ENCODE results near the gene TAMM41.

Gene TAMM41

GRCh38 chr3:11845651-11846050 is 1.0 kb downstream of the TAMM41 start:
- H3K9ac ChIP-seq (ENCODE audit: low read length in 5 of 5): peak overlapping the region; percentile 75 to 94 (median 85)
- peaks cover 9 to 43% (median 26%) of the 10 kb centered on the region in 5 donors for H3K4me1 ChIP-seq (ENCODE audit: control insufficient read depth in 5 of 5, insufficient read depth in 5 of 5, low read length in 5 of 5)
- peak overlapping the region; percentile 90 for H3K27ac ChIP-seq (ENCODE audit: low read depth, low read length)
- no peaks in the 10 kb centered on the region for H3K9me3 ChIP-seq (ENCODE audit: control insufficient read depth in 5 of 5, low read length in 5 of 5)
- no peaks in the 10 kb centered on the region for H3K27me3 ChIP-seq (ENCODE audit: control insufficient read depth in 5 of 5, insufficient read depth in 4 of 5, low read length in 5 of 5)
- H3K4me3 ChIP-seq (ENCODE audit: low read depth in 1 of 5, low read length in 5 of 5): peak overlapping the region; percentile 88 to 99 (median 96)
- H3K36me3 ChIP-seq (ENCODE audit: control insufficient read depth in 5 of 5, insufficient read depth in 5 of 5, low read length in 5 of 5): peaks cover 4 to 28% (median 18%) of the 10 kb centered on the region in 5 donors

GRCh38 chr3:11844891-11845290 is 1.8 kb downstream of the TAMM41 start:
- Histone ChIP-seq H3K27me3 (ENCODE audit: control insufficient read depth in 5 of 5, insufficient read depth in 4 of 5, low read length in 5 of 5) (no peaks in the 10 kb centered on the region), H3K27ac (ENCODE audit: low read depth, low read length) (no peak overlapping the region), H3K9me3 (ENCODE audit: control insufficient read depth in 5 of 5, low read length in 5 of 5) (peaks cover 0 to 2% (median 0%) of the 10 kb centered on the region in 5 donors), H3K4me3 (ENCODE audit: low read depth in 1 of 5, low read length in 5 of 5) (peak overlapping the region in 1 of 5 donors; percentile 8), H3K9ac (ENCODE audit: low read length in 5 of 5) (peak overlapping the region in 4 of 5 donors; percentile 1 to 94 (median 58)), H3K4me1 (ENCODE audit: control insufficient read depth in 5 of 5, insufficient read depth in 5 of 5, low read length in 5 of 5) (peaks cover 9 to 41% (median 26%) of the 10 kb centered on the region in 5 donors), H3K36me3 (ENCODE audit: control insufficient read depth in 5 of 5, insufficient read depth in 5 of 5, low read length in 5 of 5) (peaks cover 4 to 36% (median 24%) of the 10 kb centered on the region in 5 donors)

GRCh38 chr3:11835028-11835639 is 11.6 kb downstream of the TAMM41 start:
- no peak overlapping the region for H3K9ac ChIP-seq (ENCODE audit: low read length in 5 of 5)
- peaks cover 21 to 76% (median 58%) of the 10 kb centered on the region in 5 donors for H3K36me3 ChIP-seq (ENCODE audit: control insufficient read depth in 5 of 5, insufficient read depth in 5 of 5, low read length in 5 of 5)
- H3K27ac ChIP-seq (ENCODE audit: low read depth, low read length): no peak overlapping the region
- H3K4me3 ChIP-seq (ENCODE audit: low read depth in 1 of 5, low read length in 5 of 5): no peak overlapping the region
- no peaks in the 10 kb centered on the region for H3K27me3 ChIP-seq (ENCODE audit: control insufficient read depth in 5 of 5, insufficient read depth in 4 of 5, low read length in 5 of 5)
- peaks cover 0 to 4% (median 0%) of the 10 kb centered on the region in 5 donors for H3K9me3 ChIP-seq (ENCODE audit: control insufficient read depth in 5 of 5, low read length in 5 of 5)
- H3K4me1 ChIP-seq (ENCODE audit: control insufficient read depth in 5 of 5, insufficient read depth in 5 of 5, low read length in 5 of 5): no peaks in the 10 kb centered on the region

- peaks cover 25 to 76% (median 63%) of the 10 kb centered on the region in 5 donors for H3K36me3 ChIP-seq (ENCODE audit: control insufficient read depth in 5 of 5, insufficient read depth in 5 of 5, low read length in 5 of 5)
- no peaks in the 10 kb centered on the region for H3K27me3 ChIP-seq (ENCODE audit: control insufficient read depth in 5 of 5, insufficient read depth in 4 of 5, low read length in 5 of 5)
- no peaks in the 10 kb centered on the region for H3K9me3 ChIP-seq (ENCODE audit: control insufficient read depth in 5 of 5, low read length in 5 of 5)
- no peak overlapping the region for H3K27ac ChIP-seq (ENCODE audit: low read depth, low read length)
- no peaks in the 10 kb centered on the region for H3K4me1 ChIP-seq (ENCODE audit: control insufficient read depth in 5 of 5, insufficient read depth in 5 of 5, low read length in 5 of 5)
- H3K4me3 ChIP-seq (ENCODE audit: low read depth in 1 of 5, low read length in 5 of 5): no peak overlapping the region
- H3K9ac ChIP-seq (ENCODE audit: low read length in 5 of 5): no peak overlapping the region
These were observed 13.4 kb downstream of the TAMM41 start for GRCh38 chr3:11832981-11833905.

- Histone ChIP-seq H3K9ac (ENCODE audit: low read length in 5 of 5) (peak overlapping the region in 1 of 5 donors; percentile 43), H3K27me3 (ENCODE audit: control insufficient read depth in 5 of 5, insufficient read depth in 4 of 5, low read length in 5 of 5) (no peaks in the 10 kb centered on the region), H3K27ac (ENCODE audit: low read depth, low read length) (no peak overlapping the region), H3K4me1 (ENCODE audit: control insufficient read depth in 5 of 5, insufficient read depth in 5 of 5, low read length in 5 of 5) (no peaks in the 10 kb centered on the region), H3K9me3 (ENCODE audit: control insufficient read depth in 5 of 5, low read length in 5 of 5) (no peaks in the 10 kb centered on the region), H3K4me3 (ENCODE audit: low read depth in 1 of 5, low read length in 5 of 5) (no peak overlapping the region), H3K36me3 (ENCODE audit: control insufficient read depth in 5 of 5, insufficient read depth in 5 of 5, low read length in 5 of 5) (peaks cover 44 to 87% (median 71%) of the 10 kb centered on the region in 5 donors)
These were observed 17.3 kb downstream of the TAMM41 start for GRCh38 chr3:11829416-11829815.

- H3K9me3 ChIP-seq (ENCODE audit: control insufficient read depth in 5 of 5, low read length in 5 of 5): no peaks in the 10 kb centered on the region
- H3K9ac ChIP-seq (ENCODE audit: low read length in 5 of 5): peak overlapping the region in 1 of 5 donors; percentile 20
- H3K36me3 ChIP-seq (ENCODE audit: control insufficient read depth in 5 of 5, insufficient read depth in 5 of 5, low read length in 5 of 5): peaks cover 41 to 83% (median 68%) of the 10 kb centered on the region in 5 donors
- no peaks in the 10 kb centered on the region for H3K4me1 ChIP-seq (ENCODE audit: control insufficient read depth in 5 of 5, insufficient read depth in 5 of 5, low read length in 5 of 5)
- H3K4me3 ChIP-seq (ENCODE audit: low read depth in 1 of 5, low read length in 5 of 5): no peak overlapping the region
- H3K27me3 ChIP-seq (ENCODE audit: control insufficient read depth in 5 of 5, insufficient read depth in 4 of 5, low read length in 5 of 5): no peaks in the 10 kb centered on the region
- no peak overlapping the region for H3K27ac ChIP-seq (ENCODE audit: low read depth, low read length)
These were observed 19.9 kb downstream of the TAMM41 start for GRCh38 chr3:11826628-11827265.

GRCh38 chr3:11825301-11825700 is 21.4 kb downstream of the TAMM41 start:
- H3K4me3 ChIP-seq (ENCODE audit: low read depth in 1 of 5, low read length in 5 of 5): no peak overlapping the region
- no peak overlapping the region for H3K27ac ChIP-seq (ENCODE audit: low read depth, low read length)
- H3K9me3 ChIP-seq (ENCODE audit: control insufficient read depth in 5 of 5, low read length in 5 of 5): no peaks in the 10 kb centered on the region
- H3K27me3 ChIP-seq (ENCODE audit: control insufficient read depth in 5 of 5, insufficient read depth in 4 of 5, low read length in 5 of 5): no peaks in the 10 kb centered on the region
- H3K36me3 ChIP-seq (ENCODE audit: control insufficient read depth in 5 of 5, insufficient read depth in 5 of 5, low read length in 5 of 5): peaks cover 41 to 86% (median 72%) of the 10 kb centered on the region in 5 donors
- no peak overlapping the region for H3K9ac ChIP-seq (ENCODE audit: low read length in 5 of 5)
- no peaks in the 10 kb centered on the region for H3K4me1 ChIP-seq (ENCODE audit: control insufficient read depth in 5 of 5, insufficient read depth in 5 of 5, low read length in 5 of 5)

- Histone ChIP-seq H3K9ac (ENCODE audit: low read length in 5 of 5) (no peak overlapping the region), H3K27ac (ENCODE audit: low read depth, low read length) (no peak overlapping the region), H3K4me1 (ENCODE audit: control insufficient read depth in 5 of 5, insufficient read depth in 5 of 5, low read length in 5 of 5) (no peaks in the 10 kb centered on the region), H3K9me3 (ENCODE audit: control insufficient read depth in 5 of 5, low read length in 5 of 5) (no peaks in the 10 kb centered on the region), H3K4me3 (ENCODE audit: low read depth in 1 of 5, low read length in 5 of 5) (no peak overlapping the region), H3K27me3 (ENCODE audit: control insufficient read depth in 5 of 5, insufficient read depth in 4 of 5, low read length in 5 of 5) (no peaks in the 10 kb centered on the region), H3K36me3 (ENCODE audit: control insufficient read depth in 5 of 5, insufficient read depth in 5 of 5, low read length in 5 of 5) (peaks cover 36 to 81% (median 62%) of the 10 kb centered on the region in 5 donors)
These were observed 26.1 kb downstream of the TAMM41 start for GRCh38 chr3:11820531-11821041.

- Histone ChIP-seq H3K27ac (ENCODE audit: low read depth, low read length) (no peak overlapping the region), H3K4me3 (ENCODE audit: low read depth in 1 of 5, low read length in 5 of 5) (no peak overlapping the region), H3K9ac (ENCODE audit: low read length in 5 of 5) (no peak overlapping the region), H3K4me1 (ENCODE audit: control insufficient read depth in 5 of 5, insufficient read depth in 5 of 5, low read length in 5 of 5) (no peaks in the 10 kb centered on the region), H3K9me3 (ENCODE audit: control insufficient read depth in 5 of 5, low read length in 5 of 5) (no peaks in the 10 kb centered on the region), H3K27me3 (ENCODE audit: control insufficient read depth in 5 of 5, insufficient read depth in 4 of 5, low read length in 5 of 5) (no peaks in the 10 kb centered on the region), H3K36me3 (ENCODE audit: control insufficient read depth in 5 of 5, insufficient read depth in 5 of 5, low read length in 5 of 5) (peaks cover 37 to 78% (median 65%) of the 10 kb centered on the region in 5 donors)
These were observed 27.5 kb downstream of the TAMM41 start for GRCh38 chr3:11819146-11819689.
